GM12878 (cell line): ENCODE results near the gene SHROOM4. TPM values are rescaled to one million over a fixed set of nuclear protein-coding genes. Genes with fewer than 3 reads are reported as not detected.

Experiments
- ATAC-seq: fragments of 200-7000 bp; cut with Tn5 transposase; 3 replicates; pipeline ENCODE4 v1.9.1; 2020; ENCODE audit warnings: mild to moderate bottlenecking, moderate library complexity
- BruUV-seq: library from RNA; stranded (reverse); fragments of 400-500 nt; replicated peaks from 2 replicates; lab custom pipeline; 2021; lab: Mats Ljungman, UMichigan
- CTCF ChIA-PET: fragments of 300-600 bp; sonication (Branson Sonifier 250); formaldehyde crosslinking; extraction: SDS; loops from one replicate; lab custom pipeline; 2021; ENCODE audit warnings: inconsistent platforms; lab: Yijun Ruan, JAX
- POLR2A ChIA-PET: fragments of 350-600 bp; formaldehyde crosslinking; extraction: SDS; loops from one replicate; lab custom pipeline; 2021; ENCODE audit warnings: inconsistent platforms; lab: Charles Lee
- RAD21 ChIA-PET: fragments of 300-600 bp; sonication (Branson Sonifier 250); formaldehyde crosslinking; loops from one replicate; lab custom pipeline; 2023; ENCODE audit warnings: antibody characterized with exemption; ENCODE audit not compliant: unreplicated experiment; lab: Charles Lee
- SMC1A ChIA-PET: fragments of 300-600 bp; sonication (Branson Sonifier 250); formaldehyde crosslinking; loops from one replicate; lab custom pipeline; 2023; ENCODE audit not compliant: unreplicated experiment, uncharacterized antibody; lab: Charles Lee
- DNase-seq: peaks from one replicate; pipeline ENCODE4 v3.0.0-alpha.2; 2011; ENCODE audit warnings: low read depth, low spot score
- FAIRE-seq: peaks from 3 replicates; lab custom pipeline; 2011; peaks lifted over from hg19 to GRCh38; lab: Jason Lieb, UNC
- H2AFZ ChIP-seq: 2 replicates; pipeline ENCODE4 v1.6.0; 2011; ENCODE audit warnings: low read depth, low read length, control low read depth; ENCODE audit not compliant: control insufficient read depth
- H3K27ac ChIP-seq: 2 replicates; pipeline ENCODE4 v1.5.1; 2011; ENCODE audit warnings: control low read depth; ENCODE audit not compliant: control insufficient read depth, insufficient read depth
- H3K27me3 ChIP-seq, 2 experiments: replicated peaks in 1 of 2; 2 replicates each; pipeline versions ENCODE4 v1.6.0 to v1.6.1; 2011; ENCODE audit warnings: low read length in 1 of 2; ENCODE audit not compliant: control insufficient read depth in 2 of 2, insufficient read depth in 2 of 2
- H3K36me3 ChIP-seq, 2 experiments: 2 replicates each; pipeline ENCODE4 v1.5.1; 2011; ENCODE audit warnings: low read length in 1 of 2; ENCODE audit not compliant: control insufficient read depth in 2 of 2, insufficient read depth in 2 of 2
- H3K4me1 ChIP-seq: 2 replicates; pipeline ENCODE4 v1.6.1; 2011; ENCODE audit warnings: mild to moderate bottlenecking, low read length, moderate library complexity, mixed read lengths; ENCODE audit not compliant: control insufficient read depth, insufficient read depth
- H3K4me2 ChIP-seq: 2 replicates; pipeline ENCODE4 v1.6.0; 2011; ENCODE audit warnings: control low read depth; ENCODE audit not compliant: control insufficient read depth, insufficient read depth
- H3K4me3 ChIP-seq: fragments of 200-600 bp; sonication (generic); 2 replicates; pipeline ENCODE4 v1.5.1; 2016
- H3K79me2 ChIP-seq: 2 replicates; pipeline ENCODE4 v1.6.0; 2011; ENCODE audit warnings: low read length; ENCODE audit not compliant: control insufficient read depth, insufficient read depth
- H3K9ac ChIP-seq: 2 replicates; pipeline ENCODE4 v1.8.0; 2011; ENCODE audit warnings: low read length, control low read depth, mixed read lengths; ENCODE audit not compliant: control insufficient read depth, insufficient read depth
- H3K9me3 ChIP-seq: replicated peaks from 3 replicates; pipeline ENCODE4 v1.5.1; 2011; ENCODE audit warnings: mild to moderate bottlenecking, low read length; ENCODE audit not compliant: control insufficient read depth, insufficient read depth
- H4K20me1 ChIP-seq: 2 replicates; pipeline ENCODE4 v1.6.0; 2011; ENCODE audit not compliant: control insufficient read depth, insufficient read depth
- NFYB ChIP-seq: IDR thresholded peaks from 2 replicates; pipeline ENCODE4 v1.6.1; 2011; ENCODE audit warnings: low read depth, mild to moderate bottlenecking, low read length, improper control_type of control experiment, moderate library complexity; ENCODE audit not compliant: insufficient read depth
- NRF1 ChIP-seq: conservative IDR thresholded peaks from 2 replicates; pipeline ENCODE4 v1.6.1; 2011; ENCODE audit warnings: mild to moderate bottlenecking, low read depth, low read length, improper control_type of control experiment
- RAD21 ChIP-seq: IDR thresholded peaks from 2 replicates; pipeline ENCODE4 v1.6.1; 2011; ENCODE audit warnings: mild to moderate bottlenecking, low read depth, low read length, moderate library complexity; ENCODE audit not compliant: insufficient read depth
- RUNX3 ChIP-seq: IDR thresholded peaks from 2 replicates; pipeline ENCODE4 v1.6.1; 2012; ENCODE audit warnings: low read length, inconsistent platforms
- SMC3 ChIP-seq: IDR thresholded peaks from 2 replicates; pipeline ENCODE4 v1.6.1; 2011; ENCODE audit warnings: low read length, improper control_type of control experiment, borderline replicate concordance
- WGBS: methylation state at CpG from one replicate; pipeline ENCODE4 v1.1.6; 2016; ENCODE audit warnings: low lambda C conversion rate; ENCODE audit not compliant: insufficient replicate concordance, insufficient coverage; ENCODE audit errors: missing lambda C conversion rate; 5-methylcytosine and 5-hydroxymethylcytosine counted together
- in situ Hi-C: fragments of 300-500 bp; cut with MboI; formaldehyde crosslinking; loops from 9 replicates; pipeline ENCODE4 v1.14.3; 2018; ENCODE audit warnings: mixed read lengths
- intact Hi-C: fragments of 100-400 bp; cut with micrococcal nuclease; formaldehyde crosslinking; loops from one replicate; pipeline ENCODE4 v1.14.2; 2022; ENCODE audit not compliant: unreplicated experiment
- polyA plus RNA-seq, 11 experiments: library from polyadenylated mRNA; depleted of rRNA in 4 of 11; unstranded in 6 of 11; stranded (reverse) in 5 of 11; fragments of >200 nt; fragmentation: Nextera tagmentation in 4 of 11; fragmentation: Illumina TruSeq in 1 of 11; extraction: Ambion mirVana in 4 of 11; extraction: Trizol in 1 of 11; gene quantifications; 1 replicate in 1 of 11; 2 replicates in 10 of 11; pipeline versions ENCODE4 v1.2.1 to v1.2.3, GENCODE V29; 2011 to 2016; ENCODE audit warnings: inconsistent platforms in 2 of 11, missing spikeins in 2 of 11, low read depth in 1 of 11
- total RNA-seq, 4 experiments: library from RNA; depleted of rRNA in 3 of 4; stranded (reverse); fragments of >200 nt in 3 of 4; fragmentation: Illumina TruSeq in 1 of 4; extraction: Trizol in 1 of 4; gene quantifications; 2 replicates each; pipeline versions ENCODE4 v1.2.1 to v1.2.3, GENCODE V29; 2013 to 2021
- TF ChIP-seq, protein P1 (sequence below): fragments of 450-650 bp; IDR thresholded peaks from 2 replicates; pipeline ENCODE4 v1.6.1; 2017; ENCODE audit warnings: mild to moderate bottlenecking, moderate library complexity
- TF ChIP-seq, protein P2 (sequence below), 3 experiments: IDR thresholded peaks in 2 of 3; conservative IDR thresholded peaks in 1 of 3; 2 replicates each; pipeline ENCODE4 v1.5.1; 2011; ENCODE audit warnings: low read depth in 3 of 3, low read length in 3 of 3, mild to moderate bottlenecking in 3 of 3, control low read depth in 2 of 3, moderate library complexity in 2 of 3, inconsistent platforms in 1 of 3, mixed read lengths in 1 of 3; ENCODE audit not compliant: control insufficient read depth in 2 of 3, insufficient read depth in 1 of 3; ENCODE audit errors: extremely low read depth in 1 of 3

SHROOM4 gene
- total and polyA plus RNA-seq, 10 of the 15 experiments (the other 5 are each of a cell fraction or from before 2014, with no cell fraction given) = 0.01 to 0.03 TPM; not detected in 8

DNA sequence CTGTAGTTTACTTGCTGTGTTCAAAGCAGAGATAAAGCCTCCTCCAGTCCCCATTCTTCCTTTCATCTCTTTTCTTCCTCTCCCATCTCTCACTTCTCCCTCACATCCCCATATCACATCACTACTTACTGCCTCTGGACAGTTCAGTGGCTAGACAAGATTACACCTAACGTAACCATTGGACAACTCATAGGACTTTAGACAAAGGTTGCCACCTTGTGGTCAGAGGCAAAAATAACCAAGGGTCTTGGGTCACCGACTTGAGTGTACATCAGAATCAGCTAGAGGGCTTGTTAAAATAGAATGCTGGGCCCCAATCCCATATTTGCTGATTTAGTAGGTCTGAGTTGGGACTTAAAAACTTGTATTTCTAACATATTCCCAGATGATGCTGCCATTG, 234.0 kb downstream of the SHROOM4 start:
- Histone ChIP-seq H2AFZ (no peak overlapping the region), H4K20me1 (no peaks in the 10 kb centered on the region), H3K4me2 (no peak overlapping the region), H3K4me1 (no peaks in the 10 kb centered on the region), H3K27ac (no peak overlapping the region)
- intact Hi-C loops = loop anchor here (2.0 to 10.0 kb wide), 3 partner anchors 479 to 695 kb away; no protein-coding TSS in a partner anchor
- SMC1A ChIA-PET = interaction anchor here (1.4 to 1.5 kb wide), 2 partner anchors 480 to 663 kb away, joined by 5 to 7 read pairs; no protein-coding TSS in a partner anchor
- TF ChIP-seq SMC3 (peak; percentile 69; the same call in 1 of the 2 replicates), RUNX3 (peak; percentile 19; the same call in 1 of the 2 replicates), RAD21 (peak; percentile 75), NRF1 (no peak), NFYB (0 out of 2 replicates have a peak, but pooled peaks have one; percentile 5)
- TF ChIP-seq, protein P1, sequence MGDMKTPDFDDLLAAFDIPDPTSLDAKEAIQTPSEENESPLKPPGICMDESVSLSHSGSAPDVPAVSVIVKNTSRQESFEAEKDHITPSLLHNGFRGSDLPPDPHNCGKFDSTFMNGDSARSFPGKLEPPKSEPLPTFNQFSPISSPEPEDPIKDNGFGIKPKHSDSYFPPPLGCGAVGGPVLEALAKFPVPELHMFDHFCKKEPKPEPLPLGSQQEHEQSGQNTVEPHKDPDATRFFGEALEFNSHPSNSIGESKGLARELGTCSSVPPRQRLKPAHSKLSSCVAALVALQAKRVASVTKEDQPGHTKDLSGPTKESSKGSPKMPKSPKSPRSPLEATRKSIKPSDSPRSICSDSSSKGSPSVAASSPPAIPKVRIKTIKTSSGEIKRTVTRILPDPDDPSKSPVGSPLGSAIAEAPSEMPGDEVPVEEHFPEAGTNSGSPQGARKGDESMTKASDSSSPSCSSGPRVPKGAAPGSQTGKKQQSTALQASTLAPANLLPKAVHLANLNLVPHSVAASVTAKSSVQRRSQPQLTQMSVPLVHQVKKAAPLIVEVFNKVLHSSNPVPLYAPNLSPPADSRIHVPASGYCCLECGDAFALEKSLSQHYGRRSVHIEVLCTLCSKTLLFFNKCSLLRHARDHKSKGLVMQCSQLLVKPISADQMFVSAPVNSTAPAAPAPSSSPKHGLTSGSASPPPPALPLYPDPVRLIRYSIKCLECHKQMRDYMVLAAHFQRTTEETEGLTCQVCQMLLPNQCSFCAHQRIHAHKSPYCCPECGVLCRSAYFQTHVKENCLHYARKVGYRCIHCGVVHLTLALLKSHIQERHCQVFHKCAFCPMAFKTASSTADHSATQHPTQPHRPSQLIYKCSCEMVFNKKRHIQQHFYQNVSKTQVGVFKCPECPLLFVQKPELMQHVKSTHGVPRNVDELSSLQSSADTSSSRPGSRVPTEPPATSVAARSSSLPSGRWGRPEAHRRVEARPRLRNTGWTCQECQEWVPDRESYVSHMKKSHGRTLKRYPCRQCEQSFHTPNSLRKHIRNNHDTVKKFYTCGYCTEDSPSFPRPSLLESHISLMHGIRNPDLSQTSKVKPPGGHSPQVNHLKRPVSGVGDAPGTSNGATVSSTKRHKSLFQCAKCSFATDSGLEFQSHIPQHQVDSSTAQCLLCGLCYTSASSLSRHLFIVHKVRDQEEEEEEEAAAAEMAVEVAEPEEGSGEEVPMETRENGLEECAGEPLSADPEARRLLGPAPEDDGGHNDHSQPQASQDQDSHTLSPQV = no peak
- TF ChIP-seq, protein P2, sequence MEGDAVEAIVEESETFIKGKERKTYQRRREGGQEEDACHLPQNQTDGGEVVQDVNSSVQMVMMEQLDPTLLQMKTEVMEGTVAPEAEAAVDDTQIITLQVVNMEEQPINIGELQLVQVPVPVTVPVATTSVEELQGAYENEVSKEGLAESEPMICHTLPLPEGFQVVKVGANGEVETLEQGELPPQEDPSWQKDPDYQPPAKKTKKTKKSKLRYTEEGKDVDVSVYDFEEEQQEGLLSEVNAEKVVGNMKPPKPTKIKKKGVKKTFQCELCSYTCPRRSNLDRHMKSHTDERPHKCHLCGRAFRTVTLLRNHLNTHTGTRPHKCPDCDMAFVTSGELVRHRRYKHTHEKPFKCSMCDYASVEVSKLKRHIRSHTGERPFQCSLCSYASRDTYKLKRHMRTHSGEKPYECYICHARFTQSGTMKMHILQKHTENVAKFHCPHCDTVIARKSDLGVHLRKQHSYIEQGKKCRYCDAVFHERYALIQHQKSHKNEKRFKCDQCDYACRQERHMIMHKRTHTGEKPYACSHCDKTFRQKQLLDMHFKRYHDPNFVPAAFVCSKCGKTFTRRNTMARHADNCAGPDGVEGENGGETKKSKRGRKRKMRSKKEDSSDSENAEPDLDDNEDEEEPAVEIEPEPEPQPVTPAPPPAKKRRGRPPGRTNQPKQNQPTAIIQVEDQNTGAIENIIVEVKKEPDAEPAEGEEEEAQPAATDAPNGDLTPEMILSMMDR (IDR thresholded peaks at IDR 0.05 in 2 of 3, conservative IDR thresholded peaks at IDR 0.05 in 1 of 3; ENCODE audit: control insufficient read depth in 2 of 3, extremely low read depth in 1 of 3, insufficient read depth in 1 of 3, low read depth in 3 of 3, low read length in 3 of 3) = peak; percentile 61 to 70 (median 68); a peak in 5 of 6 replicates
- TF ChIP-seq, all 136 proteins: peak for 5
- Histone ChIP-seq H3K4me3 (no peak overlapping the region), H3K9me3 (no peaks in the 10 kb centered on the region; the same call in 2 of the 3 replicates), H3K36me3 (no peaks in the 10 kb centered on the region), H3K27me3 (no peaks in the 10 kb centered on the region), H3K79me2 (no peaks in the 10 kb centered on the region), H3K9ac (no peak overlapping the region)
- ChIA-PET CTCF (interaction anchor here (0.9 to 2.8 kb wide), 11 partner anchors 8 to 695 kb away, joined by 3 to 14 read pairs (median 4); no protein-coding TSS in a partner anchor), RAD21 (no interaction called here), POLR2A (no interaction called here)
- in situ Hi-C loops = loop anchor here (5.0 to 10.0 kb wide), 2 partner anchors 475 to 668 kb away; no protein-coding TSS in a partner anchor
- no TSS peak for BruUV-seq
- ATAC-seq = peak; percentile 93
- FAIRE-seq = peak; percentile 57
- 0% methylated on average over 2 of the region's 2 CpGs for WGBS
- peak; percentile 11 for DNase-seq
